K562 (cell line): ENCODE results near the gene SRD5A1. TPM values are rescaled to one million over a fixed set of nuclear protein-coding genes. Genes with fewer than 3 reads are reported as not detected.

Experiments
- ATAC-seq: fragments of 200-7000 bp; cut with Tn5 transposase; 3 replicates; pipeline ENCODE4 v1.9.1; 2020; ENCODE audit warnings: moderate library complexity
- BruUV-seq: library from RNA; stranded (reverse); fragments of 400-500 nt; replicated peaks from 2 replicates; lab custom pipeline; 2021; lab: Mats Ljungman, UMichigan
- CTCF ChIA-PET: fragments of 300-600 bp; formaldehyde crosslinking; extraction: SDS; loops from one replicate; lab custom pipeline; 2021; ENCODE audit warnings: low intra/inter-chr PET ratio; lab: Yijun Ruan, JAX
- POLR2A ChIA-PET: fragments of 300-600, 350-650 bp; sonication (Branson Sonifier 250); formaldehyde crosslinking; extraction: SDS; loops from one replicate; lab custom pipeline; 2021; ENCODE audit warnings: antibody characterized with exemption, inconsistent platforms; lab: Yijun Ruan, JAX
- DNase-seq, 4 experiments: peaks; one replicate each; pipeline versions ENCODE4 v3.0.0 to v3.0.0-alpha.2; 2011 to 2018; ENCODE audit warnings: low spot score in 3 of 4, mixed read lengths in 3 of 4; ENCODE audit errors: extremely low read depth in 1 of 4
- FAIRE-seq: peaks from 2 replicates; lab custom pipeline; 2011; peaks lifted over from hg19 to GRCh38; lab: Jason Lieb, UNC
- H2AFZ ChIP-seq: 2 replicates; pipeline ENCODE4 v1.6.0; 2011; ENCODE audit warnings: low read depth, low read length, control low read depth, inconsistent platforms
- H3K27ac ChIP-seq: fragments of 200-600 bp; 3 replicates; pipeline ENCODE4 v1.8.0; 2011; ENCODE audit warnings: low read depth, mild to moderate bottlenecking, control low read depth, inconsistent platforms, low read length, moderate library complexity, mixed read lengths; ENCODE audit errors: extremely low read depth
- H3K27me3 ChIP-seq, 2 experiments: fragments of 300-600 bp in 1 of 2; 2 replicates in 1 of 2; 3 replicates in 1 of 2; pipeline versions ENCODE4 v1.6.0 to v1.8.0; 2011; ENCODE audit warnings: inconsistent platforms in 2 of 2, low read length in 2 of 2, mild to moderate bottlenecking in 1 of 2, mixed read lengths in 1 of 2, moderate library complexity in 1 of 2; ENCODE audit not compliant: control insufficient read depth in 2 of 2, insufficient read depth in 2 of 2
- H3K36me3 ChIP-seq: fragments of 300-600 bp; 3 replicates; pipeline ENCODE4 v1.8.0; 2011; ENCODE audit warnings: mild to moderate bottlenecking, low read length, inconsistent platforms; ENCODE audit not compliant: control insufficient read depth, insufficient read depth
- H3K4me1 ChIP-seq, 2 experiments: fragments of 200-600 bp in 1 of 2; replicated peaks in 1 of 2; 2 replicates in 1 of 2; 3 replicates in 1 of 2; pipeline versions ENCODE4 v1.5.1 to v1.8.0; 2011; ENCODE audit warnings: inconsistent platforms in 2 of 2, low read length in 2 of 2, mild to moderate bottlenecking in 1 of 2, mixed read lengths in 1 of 2, moderate library complexity in 1 of 2; ENCODE audit not compliant: control insufficient read depth in 2 of 2, insufficient read depth in 2 of 2
- H3K4me2 ChIP-seq: 2 replicates; pipeline ENCODE4 v1.6.1; 2011; ENCODE audit warnings: low read length, control low read depth, inconsistent platforms, mixed read lengths; ENCODE audit not compliant: insufficient read depth
- H3K4me3 ChIP-seq: fragments of 200-600 bp; sonication (generic), shearing (Covaris generic); 2 replicates; pipeline ENCODE4 v1.5.1; 2016; ENCODE audit warnings: control low read depth, inconsistent platforms
- H3K79me2 ChIP-seq: fragments of 200-600 bp; 3 replicates; pipeline ENCODE4 v1.8.0; 2011; ENCODE audit warnings: low read length, inconsistent platforms; ENCODE audit not compliant: control insufficient read depth, insufficient read depth
- H3K9ac ChIP-seq, 2 experiments: 2 replicates each; pipeline versions ENCODE4 v1.6.0 to v1.6.1; 2011; ENCODE audit warnings: low read depth in 2 of 2, low read length in 2 of 2, control low read depth in 1 of 2, inconsistent platforms in 1 of 2, mild to moderate bottlenecking in 1 of 2, mixed read lengths in 1 of 2; ENCODE audit not compliant: insufficient read depth in 1 of 2
- H3K9me1 ChIP-seq: one replicate; pipeline ENCODE4 v1.6.0; 2011; ENCODE audit warnings: inconsistent platforms, mild to moderate bottlenecking, low read length, moderate library complexity; ENCODE audit not compliant: control insufficient read depth, insufficient read depth
- H3K9me3 ChIP-seq: replicated peaks from 2 replicates; pipeline ENCODE4 v1.5.1; 2011; ENCODE audit warnings: low read depth, low read length, inconsistent platforms; ENCODE audit not compliant: control insufficient read depth, insufficient read depth
- H4K20me1 ChIP-seq: replicated peaks from 2 replicates; pipeline ENCODE4 v1.6.1; 2011; ENCODE audit warnings: low read length, inconsistent platforms, mixed read lengths; ENCODE audit not compliant: control insufficient read depth, insufficient read depth
- ARNT ChIP-seq, 2 experiments: fragments of 450-650 bp; IDR thresholded peaks; 2 replicates each; pipeline ENCODE4 v1.6.1; 2016; ENCODE audit warnings: mild to moderate bottlenecking in 1 of 2
- E2F3 ChIP-seq: fragments of 250-450 bp; sonication (Bioruptor Pico); IDR thresholded peaks from 2 replicates; pipeline ENCODE4 v1.4.0; 2020; ENCODE audit warnings: mild to moderate bottlenecking
- IRF2 ChIP-seq: sonication (generic); formaldehyde crosslinking; IDR thresholded peaks from 2 replicates; pipeline ENCODE4 v1.8.1; 2022; ENCODE audit warnings: mild to moderate bottlenecking, missing genetic modification reagents
- PHF21A ChIP-seq: fragments of 450-650 bp; IDR thresholded peaks from 2 replicates; pipeline ENCODE4 v1.6.1; 2017; ENCODE audit warnings: low read depth, borderline replicate concordance
- ZBTB1 ChIP-seq: sonication (generic); formaldehyde crosslinking; IDR thresholded peaks from 2 replicates; pipeline ENCODE4 v1.8.1; 2023; ENCODE audit warnings: missing genetic modification reagents, low read depth, mild to moderate bottlenecking, borderline replicate concordance
- ZBTB8A ChIP-seq: fragments of 450-650 bp; IDR thresholded peaks from 2 replicates; pipeline ENCODE4 v1.6.1; 2018; ENCODE audit warnings: mild to moderate bottlenecking, moderate library complexity; ENCODE audit not compliant: partially characterized antibody
- WGBS: fragments of 100-300 bp; shearing (Covaris generic); methylation state at CpG from one replicate; pipeline ENCODE4 v1.1.6; 2016; ENCODE audit warnings: low coverage, mixed read lengths; ENCODE audit not compliant: insufficient coverage; ENCODE audit errors: missing lambda C conversion rate; 5-methylcytosine and 5-hydroxymethylcytosine counted together
- in situ Hi-C: fragments of 300-500 bp; cut with MboI; formaldehyde crosslinking; loops from 4 replicates; pipeline ENCODE4 v1.15.0; 2018; ENCODE audit warnings: inconsistent platforms, mixed read lengths
- intact Hi-C: fragments of 100-400 bp; cut with micrococcal nuclease; formaldehyde crosslinking; loops from 2 replicates; pipeline ENCODE4 v1.14.2; 2022
- polyA plus RNA-seq, 8 experiments: library from polyadenylated mRNA; depleted of rRNA in 4 of 8; stranded (reverse) in 5 of 8; unstranded in 3 of 8; fragments of >200 nt; fragmentation: Nextera tagmentation in 2 of 8; fragmentation: Illumina TruSeq in 1 of 8; extraction: Ambion mirVana in 2 of 8; extraction: Trizol in 1 of 8; gene quantifications; 2 replicates each; pipeline versions ENCODE4 v1.2.1 to v1.2.3, GENCODE V29; 2011 to 2014; ENCODE audit warnings: inconsistent platforms in 1 of 8, missing spikeins in 1 of 8
- total RNA-seq, 7 experiments: library from RNA; depleted of rRNA in 6 of 7; stranded (reverse); fragments of >200 nt in 6 of 7; fragmentation: Illumina TruSeq in 2 of 7; extraction: Trizol in 2 of 7; gene quantifications; 2 replicates each; pipeline versions ENCODE4 v1.2.1 to v1.2.3, GENCODE V29; 2011 to 2021; ENCODE audit warnings: low replicate concordance in 1 of 7

SRD5A1 gene
- total and polyA plus RNA-seq, 9 of the 15 experiments (the other 6 are each of a cell fraction or from before 2014, with no cell fraction given): 1.3 to 22.6 (median 8.1) TPM

GRCh38 chr5:6718718-6719117 is 85.5 kb downstream of the SRD5A1 start:
- Histone ChIP-seq H4K20me1 (peaks cover 80% of the 10 kb centered on the region), H3K4me3 (no peak overlapping the region), H3K27me3 (no peaks in the 10 kb centered on the region), H3K27ac (no peak overlapping the region), H3K36me3 (peaks cover 73% of the 10 kb centered on the region), H2AFZ (no peak overlapping the region), H3K79me2 (peaks cover 96% of the 10 kb centered on the region), H3K9ac (no peak overlapping the region), H3K9me3 (no peaks in the 10 kb centered on the region), H3K4me1 (peaks cover 30 to 36% of the 10 kb centered on the region in 2 experiments; a peak in 4 of 5 replicates), H3K4me2 (no peak overlapping the region), H3K9me1 (peaks cover 34% of the 10 kb centered on the region)
- ChIA-PET CTCF (no interaction called here), POLR2A (interaction anchor here (0.6 to 2.5 kb wide), 5 partner anchors 8 to 121 kb away, joined by 3 to 16 read pairs (median 4); no protein-coding TSS in a partner anchor)
- TF ChIP-seq E2F3: no peak
- 73% methylated on average over 5 of the region's 5 CpGs for WGBS
- no TSS peak for BruUV-seq
- intact Hi-C loops (loop anchor here (10.0 kb wide), 1 partner anchor 344 kb away; the partner anchor contains the start of gene MED10), in situ Hi-C loops (loop anchor here (5.0 kb wide), 1 partner anchor 86 kb away; the partner anchor contains the start of genes NSUN2 and SRD5A1)
- ATAC-seq: no peak
- FAIRE-seq: no peak
- DNase-seq: no peak

- H4K20me1 ChIP-seq: peaks cover 86% of the 10 kb centered on the region
- ChIA-PET CTCF (no interaction called here), POLR2A (interaction anchor here (0.6 kb wide), 1 partner anchor 88 kb away, joined by 3 read pairs; no protein-coding TSS in a partner anchor)
- FAIRE-seq: no peak
- H3K79me2 ChIP-seq: peaks cover 99% of the 10 kb centered on the region
- H3K4me3 ChIP-seq: no peak overlapping the region
- peaks cover 80% of the 10 kb centered on the region for H3K36me3 ChIP-seq
- intact Hi-C loops (loop anchor here (10.0 kb wide), 1 partner anchor 345 kb away; the partner anchor contains the start of gene MED10), in situ Hi-C loops (loop anchor here (5.0 kb wide), 1 partner anchor 87 kb away; the partner anchor contains the start of genes NSUN2 and SRD5A1)
- no peak overlapping the region for H3K27ac ChIP-seq
- no peak for DNase-seq
- no peaks in the 10 kb centered on the region for H3K9me3 ChIP-seq
- no peaks in the 10 kb centered on the region for H3K27me3 ChIP-seq
- no peak for ATAC-seq
- BruUV-seq: no TSS peak
- no peak overlapping the region for H2AFZ ChIP-seq
- TF ChIP-seq IRF2 (CRISPR knock-in tag): no peak
- no peak for TF ChIP-seq ZBTB1 (CRISPR knock-in tag)
- no peak for TF ChIP-seq ZBTB8A
- no peak for TF ChIP-seq PHF21A
- no peak for TF ChIP-seq ARNT (IDR thresholded peaks at IDR 0.05)
- H3K9me1 ChIP-seq: peaks cover 34% of the 10 kb centered on the region
- peaks cover 27 to 36% of the 10 kb centered on the region in 2 experiments; a peak in 4 of 5 replicates for H3K4me1 ChIP-seq
- H3K9ac ChIP-seq: peak overlapping the region in 1 of 2 experiments; percentile 64; a peak in 2 of 4 replicates
- WGBS: 95% methylated on average over 5 of the region's 5 CpGs
- H3K4me2 ChIP-seq: no peak overlapping the region
Measured at GRCh38 chr5:6719417-6719816, 86.2 kb downstream of the SRD5A1 start.
